Panc1 (cell line): ENCODE data around the gene ZSCAN12. TPM values are rescaled to one million over a fixed set of nuclear protein-coding genes. Genes with fewer than 3 reads are reported as not detected.
"Not testable (repeated sequence)": the region's sequence is repeated elsewhere in the genome, so short reads cannot be mapped to it uniquely, and the experiment has no call there.

Experiments used
- ATAC-seq: fragments of 200-7000 bp; cut with Tn5 transposase; 2 replicates; pipeline ENCODE4 v1.9.1; 2020; ENCODE audit warnings: mild to moderate bottlenecking, moderate library complexity
- Bru-seq: library from RNA; stranded (reverse); fragments of 400-500 nt; gene quantifications from one replicate; lab custom pipeline; 2021; lab: Mats Ljungman, UMichigan
- BruChase-seq, 2 experiments: library from RNA; stranded (reverse); fragments of 400-500 nt; gene quantifications; one replicate each; lab custom pipeline; 2021; lab: Mats Ljungman, UMichigan
- BruUV-seq: library from RNA; stranded (reverse); fragments of 400-500 nt; replicated peaks from 2 replicates; lab custom pipeline; 2021; lab: Mats Ljungman, UMichigan
- CTCF ChIA-PET: fragments of 300-600 bp; sonication (Branson Sonifier 250); formaldehyde crosslinking; loops from one replicate; lab custom pipeline; 2022; ENCODE audit warnings: antibody characterized with exemption; lab: Charles Lee
- POLR2A ChIA-PET: fragments of 300-600 bp; sonication (Branson Sonifier 250); formaldehyde crosslinking; loops from one replicate; lab custom pipeline; 2022; ENCODE audit warnings: antibody characterized with exemption; lab: Charles Lee
- DNase-seq: peaks from one replicate; pipeline ENCODE4 v3.0.0-alpha.2; 2010; ENCODE audit warnings: low read depth, low spot score
- H3K27ac ChIP-seq: 2 replicates; pipeline ENCODE4 v1.5.1; 2011; ENCODE audit warnings: mild to moderate bottlenecking, low read length, inconsistent platforms
- H3K27me3 ChIP-seq: fragments of 200-500 bp; sonication (Bioruptor generic); 2 replicates; pipeline ENCODE4 v1.6.0; 2014; ENCODE audit warnings: low read length, inconsistent platforms; ENCODE audit not compliant: control insufficient read depth, insufficient read depth
- H3K36me3 ChIP-seq: fragments of 200-500 bp; sonication (Bioruptor generic); 2 replicates; pipeline ENCODE4 v1.5.1; 2014; ENCODE audit warnings: inconsistent platforms, mild to moderate bottlenecking, low read length, moderate library complexity; ENCODE audit not compliant: control insufficient read depth, insufficient read depth
- H3K4me1 ChIP-seq: 2 replicates; pipeline ENCODE4 v1.5.1; 2011; ENCODE audit warnings: inconsistent platforms, mild to moderate bottlenecking, low read length, moderate library complexity; ENCODE audit not compliant: control insufficient read depth, insufficient read depth
- H3K4me3 ChIP-seq, 2 experiments: 2 replicates each; pipeline ENCODE4 v1.5.1; 2011 to 2012; ENCODE audit warnings: low read depth in 2 of 2, low read length in 2 of 2, mild to moderate bottlenecking in 2 of 2, inconsistent platforms in 1 of 2, moderate library complexity in 1 of 2
- H3K9me3 ChIP-seq: fragments of 200-500 bp; sonication (Bioruptor generic); 2 replicates; pipeline ENCODE4 v1.5.1; 2014; ENCODE audit warnings: low read depth, mild to moderate bottlenecking, inconsistent platforms, low read length, moderate library complexity; ENCODE audit not compliant: control insufficient read depth, insufficient read depth
- POLR2AphosphoS5 ChIP-seq: IDR thresholded peaks from 2 replicates; pipeline ENCODE4 v1.6.1; 2012; ENCODE audit warnings: mild to moderate bottlenecking, low read depth, low read length, moderate library complexity
- SIN3A ChIP-seq: IDR thresholded peaks from 2 replicates; pipeline ENCODE4 v1.6.1; 2012; ENCODE audit warnings: low read depth, mild to moderate bottlenecking, low read length, moderate library complexity, borderline replicate concordance; ENCODE audit not compliant: insufficient read depth
- TCF7L2 ChIP-seq: IDR thresholded peaks from 2 replicates; pipeline ENCODE4 v1.6.1; 2011; ENCODE audit warnings: mild to moderate bottlenecking, low read depth, low read length, inconsistent platforms
- in situ Hi-C: cut with HindIII; loops from 2 replicates; pipeline ENCODE4 v1.10.0; 2016; ENCODE audit warnings: low sequenced_read_pairs, low pct_unique_long_range_greater_than_20kb
- intact Hi-C: fragments of 100-400 bp; cut with micrococcal nuclease; formaldehyde crosslinking; loops from one replicate; pipeline ENCODE4 v1.10.0; 2022; ENCODE audit not compliant: unreplicated experiment
- long read RNA-seq: library from polyadenylated mRNA; unstranded; transcript quantifications from one replicate; pipeline ENCODE4 v2.0.0, GENCODE V29; 2021; ENCODE audit not compliant: unreplicated experiment
- polyA plus RNA-seq: library from polyadenylated mRNA; unstranded; fragments of >200 nt; gene quantifications from one replicate; pipeline ENCODE4 v1.2.1, GENCODE V29; 2012; ENCODE audit warnings: missing spikeins; ENCODE audit not compliant: insufficient read length
- total RNA-seq: library from RNA; stranded (reverse); gene quantifications from one replicate; pipeline ENCODE4 v1.2.1, GENCODE V29; 2021; ENCODE audit not compliant: unreplicated experiment
- TF ChIP-seq, protein P1 (sequence below), 2 experiments: IDR thresholded peaks; 2 replicates each; pipeline ENCODE4 v1.6.1; 2011 to 2012; ENCODE audit warnings: low read depth in 2 of 2, control low read depth in 1 of 2, low read length in 1 of 2, mild to moderate bottlenecking in 1 of 2, moderate library complexity in 1 of 2; ENCODE audit not compliant: insufficient read depth in 1 of 2
- TF ChIP-seq, protein P2 (sequence below): fragments of 450-650 bp; IDR thresholded peaks from 2 replicates; pipeline ENCODE4 v1.5.1; 2017; ENCODE audit warnings: mild to moderate bottlenecking

The ZSCAN12 gene
- total RNA-seq (3.2 TPM), Bru-seq, nascent RNA (percentile 67 among the genes with signal in this experiment), BruChase-seq, experiment 1, labeled RNA remaining after a 2-hour chase (percentile 69 among the genes with signal in this experiment), BruChase-seq, experiment 2, labeled RNA remaining after a 6-hour chase (percentile 58 among the genes with signal in this experiment)
- 0.99 TPM for polyA plus RNA-seq
- long read RNA-seq, partial matches to known transcripts, result 1 of 5 reads
- long read RNA-seq, other reads (novel, unspliced or antisense), result 4 of 5 reads

DNA sequence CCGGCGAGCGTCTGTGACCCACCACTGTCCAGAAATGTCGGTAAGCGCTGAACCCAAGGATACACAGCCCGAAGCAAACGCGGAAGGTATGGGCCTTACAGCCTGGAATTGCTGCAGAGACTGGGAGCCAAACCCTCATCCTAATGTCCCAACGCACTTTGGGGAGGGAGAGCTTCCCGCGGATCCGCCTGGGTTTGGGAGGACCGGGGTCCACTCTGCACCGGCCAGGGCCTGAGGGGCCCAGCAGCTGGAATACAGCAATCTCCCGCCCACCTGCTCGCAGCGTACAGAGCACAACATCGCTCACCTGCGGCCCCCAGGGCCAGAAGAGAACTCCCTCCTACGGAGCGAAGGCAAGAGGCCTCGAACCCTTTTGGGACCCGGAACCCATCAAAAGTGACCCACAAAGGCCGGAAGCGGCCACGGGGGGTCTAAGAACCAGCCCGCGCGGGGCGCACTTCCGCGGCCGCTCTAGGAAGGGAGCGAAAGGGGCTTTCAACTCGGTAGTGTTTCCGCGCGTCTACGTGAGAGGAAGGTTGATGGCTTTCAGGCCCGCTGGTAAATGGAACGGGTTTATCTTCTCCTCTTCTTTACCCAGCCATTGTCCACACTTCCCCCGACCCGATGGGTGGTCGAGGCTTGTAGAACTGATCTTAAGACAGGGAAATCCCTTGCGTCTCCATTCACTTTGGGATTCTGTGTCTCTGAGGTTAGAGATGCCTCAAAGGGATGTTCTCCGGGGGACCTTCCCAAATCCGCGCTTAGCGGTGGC lies at the start of gene ZSCAN12:
TSS of gene ZSCAN12 (minus strand) at position 398 of the 772 bp plus-strand sequence. CDS start 1,342 bp downstream, outside the sequence.
- peak within 1 kb of the TSS; percentile 74 to 90 for H3K4me3 ChIP-seq
- H3K27me3 ChIP-seq, result peaks cover 4% of the 10 kb centered on the region; the same call in 1 of the 2 replicates
- peak within 1 kb of the TSS; percentile 77 for H3K27ac ChIP-seq
- TF ChIP-seq, protein P1, sequence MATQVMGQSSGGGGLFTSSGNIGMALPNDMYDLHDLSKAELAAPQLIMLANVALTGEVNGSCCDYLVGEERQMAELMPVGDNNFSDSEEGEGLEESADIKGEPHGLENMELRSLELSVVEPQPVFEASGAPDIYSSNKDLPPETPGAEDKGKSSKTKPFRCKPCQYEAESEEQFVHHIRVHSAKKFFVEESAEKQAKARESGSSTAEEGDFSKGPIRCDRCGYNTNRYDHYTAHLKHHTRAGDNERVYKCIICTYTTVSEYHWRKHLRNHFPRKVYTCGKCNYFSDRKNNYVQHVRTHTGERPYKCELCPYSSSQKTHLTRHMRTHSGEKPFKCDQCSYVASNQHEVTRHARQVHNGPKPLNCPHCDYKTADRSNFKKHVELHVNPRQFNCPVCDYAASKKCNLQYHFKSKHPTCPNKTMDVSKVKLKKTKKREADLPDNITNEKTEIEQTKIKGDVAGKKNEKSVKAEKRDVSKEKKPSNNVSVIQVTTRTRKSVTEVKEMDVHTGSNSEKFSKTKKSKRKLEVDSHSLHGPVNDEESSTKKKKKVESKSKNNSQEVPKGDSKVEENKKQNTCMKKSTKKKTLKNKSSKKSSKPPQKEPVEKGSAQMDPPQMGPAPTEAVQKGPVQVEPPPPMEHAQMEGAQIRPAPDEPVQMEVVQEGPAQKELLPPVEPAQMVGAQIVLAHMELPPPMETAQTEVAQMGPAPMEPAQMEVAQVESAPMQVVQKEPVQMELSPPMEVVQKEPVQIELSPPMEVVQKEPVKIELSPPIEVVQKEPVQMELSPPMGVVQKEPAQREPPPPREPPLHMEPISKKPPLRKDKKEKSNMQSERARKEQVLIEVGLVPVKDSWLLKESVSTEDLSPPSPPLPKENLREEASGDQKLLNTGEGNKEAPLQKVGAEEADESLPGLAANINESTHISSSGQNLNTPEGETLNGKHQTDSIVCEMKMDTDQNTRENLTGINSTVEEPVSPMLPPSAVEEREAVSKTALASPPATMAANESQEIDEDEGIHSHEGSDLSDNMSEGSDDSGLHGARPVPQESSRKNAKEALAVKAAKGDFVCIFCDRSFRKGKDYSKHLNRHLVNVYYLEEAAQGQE (IDR thresholded peaks at IDR 0.05; ENCODE audit: insufficient read depth in 1 of 2, low read depth in 2 of 2, low read length in 1 of 2), result no peak
- peak; percentile 36; the same call in 1 of the 2 replicates for TF ChIP-seq SIN3A
- TF ChIP-seq, protein P2, sequence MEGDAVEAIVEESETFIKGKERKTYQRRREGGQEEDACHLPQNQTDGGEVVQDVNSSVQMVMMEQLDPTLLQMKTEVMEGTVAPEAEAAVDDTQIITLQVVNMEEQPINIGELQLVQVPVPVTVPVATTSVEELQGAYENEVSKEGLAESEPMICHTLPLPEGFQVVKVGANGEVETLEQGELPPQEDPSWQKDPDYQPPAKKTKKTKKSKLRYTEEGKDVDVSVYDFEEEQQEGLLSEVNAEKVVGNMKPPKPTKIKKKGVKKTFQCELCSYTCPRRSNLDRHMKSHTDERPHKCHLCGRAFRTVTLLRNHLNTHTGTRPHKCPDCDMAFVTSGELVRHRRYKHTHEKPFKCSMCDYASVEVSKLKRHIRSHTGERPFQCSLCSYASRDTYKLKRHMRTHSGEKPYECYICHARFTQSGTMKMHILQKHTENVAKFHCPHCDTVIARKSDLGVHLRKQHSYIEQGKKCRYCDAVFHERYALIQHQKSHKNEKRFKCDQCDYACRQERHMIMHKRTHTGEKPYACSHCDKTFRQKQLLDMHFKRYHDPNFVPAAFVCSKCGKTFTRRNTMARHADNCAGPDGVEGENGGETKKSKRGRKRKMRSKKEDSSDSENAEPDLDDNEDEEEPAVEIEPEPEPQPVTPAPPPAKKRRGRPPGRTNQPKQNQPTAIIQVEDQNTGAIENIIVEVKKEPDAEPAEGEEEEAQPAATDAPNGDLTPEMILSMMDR, result peak; percentile 67
- peak; percentile 60; the same call in 1 of the 2 replicates for TF ChIP-seq POLR2AphosphoS5
- peak; percentile 84 for TF ChIP-seq TCF7L2
- no peaks in the 10 kb centered on the region for H3K4me1 ChIP-seq
- in situ Hi-C loops, result no loop called here
- no TSS peak for BruUV-seq
- POLR2A ChIA-PET, result interaction anchor here (0.6 to 0.7 kb wide), 2 partner anchors 20 to 296 kb away, joined by 3 to 5 read pairs; no protein-coding TSS in a partner anchor
- DNase-seq (no peak), ATAC-seq (peak; percentile 93)
- intact Hi-C loops, result loop anchor here (10.0 kb wide), 1 partner anchor 285 kb away; no protein-coding TSS in a partner anchor
- no peaks in the 10 kb centered on the region for H3K9me3 ChIP-seq
- no peaks in the 10 kb centered on the region for H3K36me3 ChIP-seq
- CTCF ChIA-PET, result interaction anchor here (0.6 kb wide), 1 partner anchor 133 kb away, joined by 5 read pairs; the partner anchor contains the start of gene ZSCAN26

DNA sequence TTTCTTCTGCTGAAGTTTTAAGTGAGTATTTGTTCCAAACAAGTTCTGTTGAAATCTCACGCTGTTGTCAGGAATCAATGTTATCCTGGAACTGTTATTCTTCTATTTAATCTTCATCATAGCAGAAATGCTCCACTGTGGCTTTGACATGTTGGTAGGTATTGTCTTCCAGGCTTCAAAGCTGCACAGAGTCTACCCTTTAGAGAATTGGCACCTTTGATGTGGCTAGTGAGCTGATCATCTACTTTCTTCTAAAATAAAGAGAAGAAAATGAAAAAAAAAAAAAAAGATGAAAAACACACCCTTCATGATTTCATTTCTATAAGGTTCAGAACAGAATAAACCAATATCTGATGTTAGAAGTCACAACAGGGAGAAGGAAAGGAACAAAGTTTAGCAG lies 49.5 kb upstream of the ZSCAN12 start:
- TF ChIP-seq, protein P2, result no peak
- no peak for TF ChIP-seq SIN3A
- TF ChIP-seq, protein P1 (IDR thresholded peaks at IDR 0.05; ENCODE audit: insufficient read depth in 1 of 2, low read depth in 2 of 2, low read length in 1 of 2), result no peak
- no peak for TF ChIP-seq POLR2AphosphoS5
- TF ChIP-seq TCF7L2, result no peak
- ChIA-PET POLR2A (no interaction called here), CTCF (no interaction called here)
- ATAC-seq (no peak), DNase-seq (no peak)
- no peaks in the 10 kb centered on the region for H3K9me3 ChIP-seq
- no peak overlapping the region for H3K4me3 ChIP-seq
- in situ Hi-C loops (no loop called here), intact Hi-C loops (no loop called here)
- no peak overlapping the region for H3K27ac ChIP-seq
- BruUV-seq, result no TSS peak
- H3K27me3 ChIP-seq, result peaks cover 4% of the 10 kb centered on the region; the same call in 1 of the 2 replicates
- H3K4me1 ChIP-seq, result no peaks in the 10 kb centered on the region
- no peaks in the 10 kb centered on the region for H3K36me3 ChIP-seq

DNA sequence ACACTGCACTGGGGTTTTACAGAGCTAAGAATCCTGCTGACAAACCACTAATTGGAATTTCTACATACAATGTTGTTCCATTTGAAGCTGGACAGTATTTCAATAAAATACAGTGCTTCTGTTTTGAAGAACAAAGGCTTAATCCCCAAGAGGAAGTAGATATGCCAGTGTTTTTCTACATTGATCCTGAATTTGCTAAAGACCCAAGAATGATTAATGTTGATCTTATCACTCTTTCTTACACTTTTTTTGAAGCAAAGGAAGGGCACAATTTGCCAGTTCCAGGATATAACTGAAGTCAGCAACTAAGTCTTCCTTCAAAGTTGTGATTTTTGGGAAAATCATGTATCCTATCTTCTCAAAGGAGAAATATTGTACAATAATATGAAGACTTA lies 48.0 kb upstream of the ZSCAN12 start:
- in situ Hi-C loops, CTCF ChIA-PET: not testable (repeated sequence)

More for the DNA sequence above, 48.0 kb upstream of the ZSCAN12 start:
- POLR2A ChIA-PET, BruUV-seq, H3K27ac ChIP-seq, DNase-seq, H3K4me3 ChIP-seq, H3K36me3 ChIP-seq, ATAC-seq, H3K4me1 ChIP-seq, intact Hi-C loops, H3K9me3 ChIP-seq, H3K27me3 ChIP-seq: not testable (repeated sequence)
